HG03196 (cell line): ENCODE results near the gene SLC25A38.

Experiments
- ATAC-seq: cut with Tn5 transposase; IDR thresholded peaks from one replicate; pipeline ENCODE4 v1.9.1; 2021; ENCODE audit not compliant: unreplicated experiment

SLC25A38 gene

DNA sequence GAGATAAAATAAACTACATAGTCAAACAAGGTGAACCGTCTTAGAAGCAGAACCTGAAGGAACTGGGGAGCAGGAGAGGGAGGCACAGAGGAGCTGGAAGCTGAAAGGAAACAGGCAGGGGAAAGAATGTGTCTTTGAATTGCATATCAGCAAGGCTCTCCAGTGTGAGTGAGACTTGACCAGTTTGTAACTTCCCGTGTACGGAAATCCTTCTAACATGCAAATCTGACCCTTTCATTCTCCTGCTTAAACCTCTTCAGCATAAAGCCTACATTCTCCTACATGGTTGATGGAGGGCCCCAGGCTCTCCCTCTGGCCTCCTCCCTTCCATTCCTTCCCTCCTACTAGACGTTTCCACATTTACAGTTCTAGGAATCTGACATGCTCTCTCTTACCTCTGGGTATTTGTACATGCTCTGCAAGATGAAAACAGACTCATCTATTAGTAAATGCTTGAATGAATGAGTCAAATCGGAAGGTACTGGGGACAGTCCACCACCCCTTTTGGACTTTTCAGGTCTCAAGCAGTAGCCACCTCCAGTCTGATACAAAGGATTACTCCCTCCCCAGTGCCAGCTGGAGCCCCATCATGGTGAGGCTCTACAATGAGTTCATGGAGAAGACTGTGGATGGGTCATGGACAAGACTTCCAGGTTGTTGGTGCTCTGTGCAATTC lies 6.1 kb upstream of the SLC25A38 start:
- no peak for ATAC-seq

DNA sequence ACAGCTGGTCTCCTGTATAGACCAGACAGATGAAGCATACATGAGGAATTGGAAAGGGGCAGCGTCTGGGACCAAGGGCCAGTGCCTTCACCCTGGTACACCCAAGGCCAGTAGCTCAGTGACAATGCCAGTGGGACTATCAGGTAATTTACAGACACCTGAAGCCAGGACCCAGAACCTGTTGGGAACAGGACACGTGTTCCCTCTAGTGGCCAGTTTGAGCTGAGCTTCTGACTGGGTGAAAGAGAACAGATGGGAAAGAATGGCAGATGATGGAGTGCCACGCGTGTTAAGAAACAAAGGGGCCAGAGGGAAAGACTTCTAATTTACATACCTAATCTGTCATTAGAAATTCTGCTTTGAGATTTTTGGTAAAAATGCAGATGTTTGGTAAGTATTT lies 5.1 kb upstream of the SLC25A38 start:
- no peak for ATAC-seq

- no peak for ATAC-seq
Measured at GRCh38 chr3:39378957-39379777, 4.0 kb upstream of the SLC25A38 start.

GRCh38 chr3:39379778-39380155 lies 3.4 kb upstream of the SLC25A38 start:
- no peak for ATAC-seq

GRCh38 chr3:39381432-39381831 lies 1.7 kb upstream of the SLC25A38 start:
- ATAC-seq, result no peak

- ATAC-seq, result peak; percentile 69
Measured at GRCh38 chr3:39383881-39384664, 903 bp downstream of the SLC25A38 start.

DNA sequence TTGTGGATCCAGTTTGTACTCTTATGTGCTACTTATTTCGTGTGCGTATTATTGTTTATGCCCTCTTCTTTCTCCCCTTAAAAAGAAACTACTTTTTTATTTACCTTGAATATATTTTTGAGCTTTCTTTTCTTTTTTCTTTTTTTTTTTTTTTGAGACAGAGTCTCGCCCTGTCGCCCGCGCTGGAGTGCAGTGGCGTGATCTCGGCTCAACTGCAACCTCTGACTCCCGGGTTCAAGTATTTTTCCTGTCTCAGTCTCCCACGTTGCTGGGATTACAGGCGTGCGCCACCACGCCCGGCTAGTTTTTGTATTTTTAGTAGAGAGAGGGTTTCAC lies 1.5 kb downstream of the SLC25A38 start:
- no peak for ATAC-seq

GRCh38 chr3:39385456-39386090 lies 2.4 kb downstream of the SLC25A38 start:
- ATAC-seq, result no peak

DNA sequence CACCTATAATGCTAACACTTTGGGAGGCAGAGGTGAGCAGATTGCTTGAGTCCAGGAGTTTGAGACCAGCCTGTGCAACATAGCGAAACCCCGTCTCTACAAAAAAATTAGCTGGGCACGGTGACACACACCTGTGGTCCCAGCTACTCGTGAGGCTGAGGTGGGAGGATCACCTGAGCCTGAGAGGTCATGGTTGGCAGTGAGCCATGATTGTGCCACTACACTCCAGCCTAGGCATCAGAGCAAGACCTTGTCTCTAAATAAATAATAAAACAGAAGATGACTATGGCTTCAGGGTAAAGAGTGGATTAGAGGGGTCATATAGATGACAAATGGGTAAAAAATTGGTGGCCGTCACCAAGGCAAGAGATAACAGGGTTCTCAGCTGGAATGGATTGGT lies 3.1 kb downstream of the SLC25A38 start:
- no peak for ATAC-seq

DNA sequence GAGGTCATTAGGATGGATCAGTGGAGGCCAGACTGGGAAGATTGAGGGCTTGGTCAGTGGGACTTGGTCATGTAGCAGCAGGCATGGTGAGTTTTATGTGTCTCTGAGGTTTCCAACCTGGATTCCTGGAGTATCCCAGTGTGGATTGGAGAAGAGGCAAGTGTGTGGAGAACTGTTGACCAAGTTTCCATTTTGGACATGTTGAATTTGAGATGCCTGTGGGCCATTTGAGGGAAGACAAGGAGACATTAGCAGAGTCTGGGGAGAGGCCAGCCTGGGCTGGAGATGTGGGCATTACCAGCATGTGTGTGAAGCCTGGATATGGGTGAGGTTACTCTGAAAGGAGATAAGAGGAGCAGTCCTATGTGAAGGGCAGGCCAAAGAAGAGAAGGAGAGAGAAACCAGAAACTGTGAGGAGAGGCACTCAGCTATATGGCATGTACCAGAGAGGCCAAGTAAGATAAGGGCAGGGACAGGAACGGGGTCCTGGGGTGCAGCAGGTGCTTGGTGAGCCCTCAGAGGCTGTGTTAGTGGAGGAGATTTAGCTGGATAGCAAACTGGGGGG lies 4.3 kb downstream of the SLC25A38 start:
- no peak for ATAC-seq

DNA sequence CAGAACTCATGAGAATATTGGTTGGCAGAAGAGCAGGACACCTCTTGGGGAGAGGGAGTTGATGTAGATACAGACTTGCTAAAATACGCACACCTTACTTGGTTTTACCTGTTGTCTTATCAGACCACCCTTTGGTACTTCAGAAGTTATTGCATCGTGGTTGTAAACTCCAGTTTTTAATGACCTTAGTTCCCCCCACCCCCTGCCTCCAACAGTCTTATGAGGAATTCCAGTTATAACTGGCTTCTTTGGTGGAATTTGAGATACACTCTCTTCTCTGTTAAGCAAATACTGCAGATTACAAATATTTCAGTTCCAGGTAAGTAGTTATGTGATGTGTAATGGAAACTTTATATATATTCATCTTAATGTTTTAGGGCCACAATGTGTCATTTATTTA lies 5.0 kb downstream of the SLC25A38 start:
- no peak for ATAC-seq

DNA sequence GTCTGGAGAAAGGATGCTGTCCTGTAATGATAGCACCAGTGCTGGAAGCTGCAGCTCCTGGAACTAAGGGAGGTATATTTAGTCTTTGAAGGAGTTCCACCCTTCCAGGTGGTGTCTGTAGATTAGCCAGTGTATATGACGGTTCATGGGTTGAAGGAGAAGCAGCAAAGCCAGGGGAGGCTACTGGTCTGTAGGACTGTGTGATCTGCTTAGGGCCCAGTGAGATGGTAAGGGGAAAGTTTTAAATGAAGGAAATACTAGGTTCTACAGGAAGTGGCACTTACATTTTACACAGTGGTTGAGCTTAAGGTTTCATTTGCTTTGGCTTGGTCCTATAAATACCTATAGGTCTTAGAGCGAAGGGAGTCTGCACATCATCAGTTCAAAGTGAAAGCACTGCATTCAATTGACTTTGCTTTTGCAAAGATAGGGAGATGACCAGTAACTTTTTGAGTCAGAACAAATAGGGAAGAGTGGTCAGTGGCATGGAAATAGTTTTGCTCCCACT lies 5.6 kb downstream of the SLC25A38 start:
- ATAC-seq, result peak; percentile 78

DNA sequence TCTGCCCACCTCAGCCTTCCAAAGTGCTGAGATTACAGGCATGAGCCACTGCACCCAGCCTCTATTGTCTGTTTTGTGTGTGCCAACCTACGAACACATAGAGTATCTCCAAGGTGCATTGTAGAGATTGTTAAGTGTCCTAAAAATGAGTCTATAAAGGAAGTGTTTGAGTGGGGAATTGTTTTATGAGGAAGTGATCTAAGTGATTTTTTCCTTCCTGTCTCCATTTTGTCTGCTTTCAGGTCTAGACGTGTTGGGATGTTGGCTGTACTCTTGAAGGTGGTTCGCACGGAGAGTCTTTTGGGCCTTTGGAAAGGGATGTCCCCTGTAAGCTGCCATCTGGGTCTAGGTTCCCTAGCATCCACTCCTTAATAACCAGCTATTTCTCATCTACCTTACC lies 7.0 kb downstream of the SLC25A38 start:
- no peak for ATAC-seq

DNA sequence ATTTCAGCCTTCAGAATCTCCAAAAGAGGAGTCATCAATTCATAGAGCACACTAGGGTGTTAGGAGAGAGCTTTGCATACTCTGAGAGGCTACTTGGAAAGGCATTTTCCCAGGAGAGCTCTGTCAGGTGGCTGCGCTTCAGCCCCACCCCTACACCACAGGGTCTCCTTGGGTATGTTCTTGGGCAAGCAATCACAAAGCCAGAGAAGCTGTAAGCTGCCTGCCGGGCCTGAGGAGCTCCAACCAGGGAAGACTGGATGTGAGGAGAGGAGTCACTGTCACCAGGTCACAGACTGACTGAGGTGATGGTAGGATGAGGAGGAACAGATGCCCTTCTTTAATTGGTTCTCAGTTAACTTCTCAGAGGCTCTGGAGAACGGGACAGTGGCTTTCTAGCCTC lies 13.5 kb downstream of the SLC25A38 start:
- ATAC-seq, result no peak

- no peak for ATAC-seq
Measured at GRCh38 chr3:39398700-39399099, 15.5 kb downstream of the SLC25A38 start.

DNA sequence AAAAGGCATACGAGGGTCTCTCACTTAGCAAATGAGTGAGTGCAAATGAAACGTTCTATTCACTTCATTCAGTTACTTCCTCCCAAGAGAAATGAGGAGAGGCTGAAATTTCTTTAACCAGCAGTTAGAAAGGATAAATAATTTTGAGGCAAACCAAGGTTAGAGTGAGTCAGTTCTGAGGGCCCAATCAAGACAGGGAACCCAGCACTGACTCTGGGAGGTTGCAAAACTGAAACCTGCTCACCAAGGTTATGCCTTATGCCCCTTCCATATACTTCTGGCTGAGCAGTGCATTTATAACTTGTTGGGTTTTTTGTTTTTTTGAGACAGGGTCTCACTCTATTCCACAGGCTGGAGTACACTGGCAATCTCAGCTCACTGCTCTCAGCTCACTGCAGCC lies 18.8 kb downstream of the SLC25A38 start:
- ATAC-seq, result no peak

GRCh38 chr3:39404943-39405686 lies 21.9 kb downstream of the SLC25A38 start:
- ATAC-seq, result no peak

DNA sequence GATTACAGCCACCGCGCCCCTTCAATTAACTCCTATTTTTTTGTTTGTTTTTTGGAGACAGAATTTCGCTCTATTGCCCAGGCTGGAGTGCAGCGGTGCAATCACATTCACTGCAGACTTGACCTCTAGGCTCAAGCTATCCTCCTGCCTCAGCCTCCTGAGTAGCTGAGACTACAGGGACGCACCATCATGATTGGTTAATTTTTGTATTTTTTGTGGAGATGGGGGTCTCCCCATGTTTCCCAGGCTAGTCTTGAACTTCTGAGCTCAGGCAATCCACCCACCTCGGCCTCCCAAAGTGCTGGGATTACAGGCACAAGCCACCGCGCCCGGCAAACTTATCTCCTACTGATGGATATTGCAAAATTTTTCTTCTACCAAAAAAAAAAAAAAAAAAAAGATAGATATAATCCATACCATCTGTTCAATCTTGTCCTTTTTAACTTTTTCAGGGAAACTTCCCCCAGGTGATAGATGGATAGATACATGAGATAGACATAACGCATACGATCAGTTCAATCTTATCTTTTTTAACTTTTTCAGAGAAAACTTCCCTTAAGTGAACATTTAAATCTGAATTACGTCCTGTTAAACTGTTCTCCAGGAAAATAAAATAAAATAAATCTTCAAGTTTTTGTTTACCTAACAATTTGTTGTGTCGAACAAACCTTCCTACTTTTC lies 22.7 kb downstream of the SLC25A38 start:
- no peak for ATAC-seq

GRCh38 chr3:39406368-39407258 lies 23.4 kb downstream of the SLC25A38 start, which contains the start of gene RPSA:
Gene RPSA (plus strand): TSS chr3:39406720. CDS start chr3:39407654, 934 bp downstream.
- peak; percentile 96 for ATAC-seq
